K562 (cell line): ENCODE measurements around the gene HOXB8. TPM values are rescaled to one million over a fixed set of nuclear protein-coding genes. Genes with fewer than 3 reads are reported as not detected.

Source experiments
- ATAC-seq: fragments of 200-7000 bp; cut with Tn5 transposase; 3 replicates; pipeline ENCODE4 v1.9.1; 2020; ENCODE audit warnings: moderate library complexity
- BruUV-seq: library from RNA; stranded (reverse); fragments of 400-500 nt; replicated peaks from 2 replicates; lab custom pipeline; 2021; lab: Mats Ljungman, UMichigan
- CTCF ChIA-PET: fragments of 300-600 bp; formaldehyde crosslinking; extraction: SDS; loops from one replicate; lab custom pipeline; 2021; ENCODE audit warnings: low intra/inter-chr PET ratio; lab: Yijun Ruan, JAX
- POLR2A ChIA-PET: fragments of 300-600, 350-650 bp; sonication (Branson Sonifier 250); formaldehyde crosslinking; extraction: SDS; loops from one replicate; lab custom pipeline; 2021; ENCODE audit warnings: antibody characterized with exemption, inconsistent platforms; lab: Yijun Ruan, JAX
- DNase-seq, 4 experiments: peaks; one replicate each; pipeline versions ENCODE4 v3.0.0 to v3.0.0-alpha.2; 2011 to 2018; ENCODE audit warnings: low spot score in 3 of 4, mixed read lengths in 3 of 4; ENCODE audit errors: extremely low read depth in 1 of 4
- FAIRE-seq: peaks from 2 replicates; lab custom pipeline; 2011; peaks lifted over from hg19 to GRCh38; lab: Jason Lieb, UNC
- H2AFZ ChIP-seq: 2 replicates; pipeline ENCODE4 v1.6.0; 2011; ENCODE audit warnings: low read depth, low read length, control low read depth, inconsistent platforms
- H3K27ac ChIP-seq: fragments of 200-600 bp; 3 replicates; pipeline ENCODE4 v1.8.0; 2011; ENCODE audit warnings: low read depth, mild to moderate bottlenecking, control low read depth, inconsistent platforms, low read length, moderate library complexity, mixed read lengths; ENCODE audit errors: extremely low read depth
- H3K27me3 ChIP-seq, 2 experiments: fragments of 300-600 bp in 1 of 2; 2 replicates in 1 of 2; 3 replicates in 1 of 2; pipeline versions ENCODE4 v1.6.0 to v1.8.0; 2011; ENCODE audit warnings: inconsistent platforms in 2 of 2, low read length in 2 of 2, mild to moderate bottlenecking in 1 of 2, mixed read lengths in 1 of 2, moderate library complexity in 1 of 2; ENCODE audit not compliant: control insufficient read depth in 2 of 2, insufficient read depth in 2 of 2
- H3K36me3 ChIP-seq: fragments of 300-600 bp; 3 replicates; pipeline ENCODE4 v1.8.0; 2011; ENCODE audit warnings: mild to moderate bottlenecking, low read length, inconsistent platforms; ENCODE audit not compliant: control insufficient read depth, insufficient read depth
- H3K4me1 ChIP-seq, 2 experiments: fragments of 200-600 bp in 1 of 2; replicated peaks in 1 of 2; 2 replicates in 1 of 2; 3 replicates in 1 of 2; pipeline versions ENCODE4 v1.5.1 to v1.8.0; 2011; ENCODE audit warnings: inconsistent platforms in 2 of 2, low read length in 2 of 2, mild to moderate bottlenecking in 1 of 2, mixed read lengths in 1 of 2, moderate library complexity in 1 of 2; ENCODE audit not compliant: control insufficient read depth in 2 of 2, insufficient read depth in 2 of 2
- H3K4me2 ChIP-seq: 2 replicates; pipeline ENCODE4 v1.6.1; 2011; ENCODE audit warnings: low read length, control low read depth, inconsistent platforms, mixed read lengths; ENCODE audit not compliant: insufficient read depth
- H3K4me3 ChIP-seq: fragments of 200-600 bp; sonication (generic), shearing (Covaris generic); 2 replicates; pipeline ENCODE4 v1.5.1; 2016; ENCODE audit warnings: control low read depth, inconsistent platforms
- H3K79me2 ChIP-seq: fragments of 200-600 bp; 3 replicates; pipeline ENCODE4 v1.8.0; 2011; ENCODE audit warnings: low read length, inconsistent platforms; ENCODE audit not compliant: control insufficient read depth, insufficient read depth
- H3K9ac ChIP-seq, 2 experiments: 2 replicates each; pipeline versions ENCODE4 v1.6.0 to v1.6.1; 2011; ENCODE audit warnings: low read depth in 2 of 2, low read length in 2 of 2, control low read depth in 1 of 2, inconsistent platforms in 1 of 2, mild to moderate bottlenecking in 1 of 2, mixed read lengths in 1 of 2; ENCODE audit not compliant: insufficient read depth in 1 of 2
- H3K9me1 ChIP-seq: one replicate; pipeline ENCODE4 v1.6.0; 2011; ENCODE audit warnings: inconsistent platforms, mild to moderate bottlenecking, low read length, moderate library complexity; ENCODE audit not compliant: control insufficient read depth, insufficient read depth
- H3K9me3 ChIP-seq: replicated peaks from 2 replicates; pipeline ENCODE4 v1.5.1; 2011; ENCODE audit warnings: low read depth, low read length, inconsistent platforms; ENCODE audit not compliant: control insufficient read depth, insufficient read depth
- H4K20me1 ChIP-seq: replicated peaks from 2 replicates; pipeline ENCODE4 v1.6.1; 2011; ENCODE audit warnings: low read length, inconsistent platforms, mixed read lengths; ENCODE audit not compliant: control insufficient read depth, insufficient read depth
- BRF2 ChIP-seq: IDR thresholded peaks from 3 replicates; pipeline ENCODE4 v1.6.1; 2011; ENCODE audit warnings: borderline replicate concordance, mild to moderate bottlenecking; ENCODE audit not compliant: insufficient read length, insufficient read depth
- CBX2 ChIP-seq: fragments of 200-600 bp; sonication (generic); IDR thresholded peaks from one replicate; pipeline ENCODE4 v1.6.1; 2012; ENCODE audit warnings: mild to moderate bottlenecking, low read length, inconsistent platforms; ENCODE audit not compliant: insufficient read depth, poor library complexity, severe bottlenecking
- CREB3 ChIP-seq: fragments of 450-650 bp; conservative IDR thresholded peaks from 2 replicates; pipeline ENCODE4 v1.6.1; 2016; ENCODE audit warnings: missing genetic modification characterization, low read depth, mild to moderate bottlenecking, missing compliant biosample characterization, moderate library complexity
- ETV1 ChIP-seq: fragments of 450-650 bp; conservative IDR thresholded peaks from 2 replicates; pipeline ENCODE4 v1.6.1; 2016; ENCODE audit warnings: missing genetic modification characterization, control low read depth, low read depth, missing compliant biosample characterization
- FOXA3 ChIP-seq, 2 experiments: fragments of 450-650 bp in 1 of 2; sonication (generic) in 1 of 2; formaldehyde crosslinking; IDR thresholded peaks in 1 of 2; conservative IDR thresholded peaks in 1 of 2; 2 replicates each; pipeline versions ENCODE4 v1.4.0 to v1.8.0; 2020 to 2022; ENCODE audit warnings: mild to moderate bottlenecking in 2 of 2, missing genetic modification reagents in 1 of 2
- HDAC1 ChIP-seq, 2 experiments: fragments of 450-650 bp; IDR thresholded peaks; 2 replicates each; pipeline ENCODE4 v1.6.1; 2016 to 2017; ENCODE audit warnings: inconsistent platforms in 1 of 2, mild to moderate bottlenecking in 1 of 2, moderate library complexity in 1 of 2
- HEY1 ChIP-seq: fragments of 250-450 bp; sonication (Bioruptor Pico); IDR thresholded peaks from 2 replicates; pipeline ENCODE4 v1.5.0; 2020; ENCODE audit warnings: mild to moderate bottlenecking, moderate library complexity, borderline replicate concordance
- RBM22 ChIP-seq: fragments of 200-400 bp; formaldehyde crosslinking; IDR thresholded peaks from 2 replicates; pipeline ENCODE4 v1.6.1; 2018; ENCODE audit warnings: low read length, low read depth; ENCODE audit not compliant: poor library complexity, severe bottlenecking
- SIN3A ChIP-seq, 2 experiments: fragments of 150-350 bp in 1 of 2; IDR thresholded peaks; 2 replicates each; pipeline ENCODE4 v1.6.1; 2011 to 2016; ENCODE audit warnings: borderline replicate concordance in 2 of 2, low read depth in 2 of 2, low read length in 2 of 2, mild to moderate bottlenecking in 2 of 2, moderate library complexity in 2 of 2; ENCODE audit not compliant: control insufficient read depth in 1 of 2
- TCFL5 ChIP-seq: fragments of 250-450 bp; sonication (Bioruptor Pico); conservative IDR thresholded peaks from 2 replicates; pipeline ENCODE4 v1.6.1; 2021; ENCODE audit warnings: mild to moderate bottlenecking, moderate library complexity, matching md5 sums
- ZBTB26 ChIP-seq: fragments of 450-650 bp; formaldehyde crosslinking; IDR thresholded peaks from 2 replicates; pipeline ENCODE4 v1.4.0; 2022; ENCODE audit warnings: missing genetic modification characterization
- WGBS: fragments of 100-300 bp; shearing (Covaris generic); methylation state at CpG from one replicate; pipeline ENCODE4 v1.1.6; 2016; ENCODE audit warnings: low coverage, mixed read lengths; ENCODE audit not compliant: insufficient coverage; ENCODE audit errors: missing lambda C conversion rate; 5-methylcytosine and 5-hydroxymethylcytosine counted together
- in situ Hi-C: fragments of 300-500 bp; cut with MboI; formaldehyde crosslinking; loops from 4 replicates; pipeline ENCODE4 v1.15.0; 2018; ENCODE audit warnings: inconsistent platforms, mixed read lengths
- intact Hi-C: fragments of 100-400 bp; cut with micrococcal nuclease; formaldehyde crosslinking; loops from 2 replicates; pipeline ENCODE4 v1.14.2; 2022
- polyA plus RNA-seq, 8 experiments: library from polyadenylated mRNA; depleted of rRNA in 4 of 8; stranded (reverse) in 5 of 8; unstranded in 3 of 8; fragments of >200 nt; fragmentation: Nextera tagmentation in 2 of 8; fragmentation: Illumina TruSeq in 1 of 8; extraction: Ambion mirVana in 2 of 8; extraction: Trizol in 1 of 8; gene quantifications; 2 replicates each; pipeline versions ENCODE4 v1.2.1 to v1.2.3, GENCODE V29; 2011 to 2014; ENCODE audit warnings: inconsistent platforms in 1 of 8, missing spikeins in 1 of 8
- total RNA-seq, 7 experiments: library from RNA; depleted of rRNA in 6 of 7; stranded (reverse); fragments of >200 nt in 6 of 7; fragmentation: Illumina TruSeq in 2 of 7; extraction: Trizol in 2 of 7; gene quantifications; 2 replicates each; pipeline versions ENCODE4 v1.2.1 to v1.2.3, GENCODE V29; 2011 to 2021; ENCODE audit warnings: low replicate concordance in 1 of 7
- TF ChIP-seq, protein P1 (sequence below): fragments of 450-650 bp; IDR thresholded peaks from 2 replicates; pipeline ENCODE4 v1.6.1; 2016; ENCODE audit warnings: low read depth, mild to moderate bottlenecking, moderate library complexity

Gene HOXB8
- total and polyA plus RNA-seq, 9 of the 15 experiments (the other 6 are each of a cell fraction or from before 2014, with no cell fraction given), result 0.52 to 23.8 (median 3.6) TPM

GRCh38 chr17:48595278-48595999 lies 19.7 kb downstream of the HOXB8 start:
- WGBS, result 81% methylated on average over 22 of the region's 25 CpGs
- Histone ChIP-seq H3K79me2 (peaks cover 20% of the 10 kb centered on the region), H3K36me3 (no peaks in the 10 kb centered on the region; the same call in 2 of the 3 replicates), H3K27ac (no peak overlapping the region), H3K4me3 (no peak overlapping the region), H2AFZ (no peak overlapping the region), H3K27me3 (no peaks in the 10 kb centered on the region), H4K20me1 (no peaks in the 10 kb centered on the region), H3K4me1 (peaks cover 20 to 49% of the 10 kb centered on the region in 2 experiments), H3K4me2 (no peak overlapping the region), H3K9me1 (no peaks in the 10 kb centered on the region), H3K9ac (no peak overlapping the region), H3K9me3 (no peaks in the 10 kb centered on the region)
- no TSS peak for BruUV-seq
- intact Hi-C loops (no loop called here), in situ Hi-C loops (no loop called here)
- POLR2A ChIA-PET, result interaction anchor here (0.7 kb wide), 1 partner anchor 67 kb away, joined by 3 read pairs; no protein-coding TSS in a partner anchor
- DNase-seq (no peak), FAIRE-seq (no peak), ATAC-seq (no peak)
- CTCF ChIA-PET, result interaction anchor here (0.5 kb wide), 2 partner anchors 380 to 706 kb away, joined by 3 to 5 read pairs; no protein-coding TSS in a partner anchor
- TF ChIP-seq ZBTB26 (CRISPR knock-in tag) (no peak), CBX2 (no peak), BRF2 (no peak), RBM22 (no peak), HDAC1 (IDR thresholded peaks at IDR 0.05) (no peak), CREB3 (tag) (no peak), ETV1 (tag) (no peak), TCFL5 (CRISPR knock-in tag) (no peak), FOXA3 (CRISPR knock-in tag; conservative IDR thresholded peaks at IDR 0.05 in 1 of 2, IDR thresholded peaks at IDR 0.05 in 1 of 2) (no peak), HEY1 (CRISPR knock-in tag) (no peak), SIN3A (IDR thresholded peaks at IDR 0.05; ENCODE audit: borderline replicate concordance in 2 of 2, control insufficient read depth in 1 of 2, low read depth in 2 of 2, low read length in 2 of 2) (no peak)
- TF ChIP-seq, protein P1, sequence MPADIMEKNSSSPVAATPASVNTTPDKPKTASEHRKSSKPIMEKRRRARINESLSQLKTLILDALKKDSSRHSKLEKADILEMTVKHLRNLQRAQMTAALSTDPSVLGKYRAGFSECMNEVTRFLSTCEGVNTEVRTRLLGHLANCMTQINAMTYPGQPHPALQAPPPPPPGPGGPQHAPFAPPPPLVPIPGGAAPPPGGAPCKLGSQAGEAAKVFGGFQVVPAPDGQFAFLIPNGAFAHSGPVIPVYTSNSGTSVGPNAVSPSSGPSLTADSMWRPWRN, result no peak
